H7 (cell line): ENCODE results near the gene SCARF1. TPM values are rescaled to one million over a fixed set of nuclear protein-coding genes. Genes with fewer than 3 reads are reported as not detected.

ENCODE experiments used
- DNase-seq: peaks from one replicate; pipeline ENCODE4 v3.0.0; 2012
- H3K27me3 ChIP-seq: 2 replicates; pipeline ENCODE4 v1.6.0; 2011; ENCODE audit warnings: mild to moderate bottlenecking, low read length; ENCODE audit not compliant: control insufficient read depth, insufficient read depth
- H3K36me3 ChIP-seq: replicated peaks from 2 replicates; pipeline ENCODE4 v1.5.1; 2011; ENCODE audit warnings: low read length; ENCODE audit not compliant: control insufficient read depth, insufficient read depth
- H3K4me3 ChIP-seq: 2 replicates; pipeline ENCODE4 v1.5.1; 2011; ENCODE audit warnings: low read depth, mild to moderate bottlenecking, control low read depth, low read length, moderate library complexity; ENCODE audit not compliant: insufficient read depth
- total RNA-seq: library from RNA; depleted of rRNA; stranded (reverse); fragments of >200 nt; shearing (Covaris generic); gene quantifications from 2 replicates; pipeline ENCODE4 v1.2.3, GENCODE V29; 2014; rRNA removed

The SCARF1 gene
- total RNA-seq, 1 experiment from 2014 or later = 7.6 TPM

DNA sequence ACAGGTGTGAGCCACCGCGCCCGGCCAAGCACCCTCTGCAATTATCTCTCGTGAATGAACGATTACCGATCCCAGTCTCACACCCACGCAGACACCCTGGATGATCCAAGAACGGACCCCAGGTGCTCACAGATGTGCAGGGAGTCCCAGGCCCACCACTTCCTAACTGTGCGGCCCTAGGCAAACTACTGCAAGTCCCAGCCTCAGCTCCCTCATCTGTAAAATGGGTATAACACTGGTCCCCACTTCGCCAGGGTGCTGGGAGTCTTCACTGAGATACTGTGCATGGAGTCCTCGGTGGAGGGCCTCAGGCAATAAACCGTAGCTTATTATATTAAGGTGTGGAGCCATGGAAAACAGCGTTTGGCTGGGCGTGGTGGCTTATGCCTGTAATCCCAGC lies 61.4 kb downstream of the SCARF1 start:
- DNase-seq = no peak
- no peaks in the 10 kb centered on the region for H3K27me3 ChIP-seq
- H3K36me3 ChIP-seq = peaks cover 1% of the 10 kb centered on the region
- H3K4me3 ChIP-seq = no peak overlapping the region

Other genes starting within 250 kb of the SCARF1 start
- gene YWHAE, start 245.5 kb downstream of the SCARF1 start, total RNA-seq = 303 and 330 TPM in 2 replicates
- 60.5 and 68.4 TPM in 2 replicates for gene CRK, start 189.5 kb downstream of the SCARF1 start, total RNA-seq
- gene MYO1C, start 153.0 kb downstream of the SCARF1 start, total RNA-seq = 55.9 and 62.6 TPM in 2 replicates
- 17.6 and 20.7 TPM in 2 replicates for gene INPP5K, start 129.1 kb downstream of the SCARF1 start, total RNA-seq
- gene PITPNA, start 82.9 kb downstream of the SCARF1 start, total RNA-seq = 22.5 and 23.1 TPM in 2 replicates
- 36.0 and 37.7 TPM in 2 replicates for gene SLC43A2, start 16.9 kb downstream of the SCARF1 start, total RNA-seq
- 31.0 and 32.8 TPM in 2 replicates for gene RILP, start 4.1 kb upstream of the SCARF1 start, total RNA-seq
- 128 and 146 TPM in 2 replicates for gene PRPF8, start 39.1 kb upstream of the SCARF1 start, total RNA-seq
- 0.04 and 0.45 TPM in 2 replicates for gene TLCD2, start 64.6 kb upstream of the SCARF1 start, total RNA-seq
- gene WDR81, start 79.0 kb upstream of the SCARF1 start, total RNA-seq = 13.2 and 14.3 TPM in 2 replicates
- 0.52 and 0.74 TPM in 2 replicates for gene SERPINF2, start 97.1 kb upstream of the SCARF1 start, total RNA-seq
- gene SERPINF1, start 116.3 kb upstream of the SCARF1 start, total RNA-seq = 30.3 and 33.4 TPM in 2 replicates
- 14.0 and 20.6 TPM in 2 replicates for gene SMYD4, start 184.2 kb upstream of the SCARF1 start, total RNA-seq
- 24.6 and 31.2 TPM in 2 replicates for gene RPA1, start 184.3 kb upstream of the SCARF1 start, total RNA-seq